GM21529 (cell line): ENCODE results near the gene KLLN.
"Not testable (repeated sequence)": the region's sequence is repeated elsewhere in the genome, so short reads cannot be mapped to it uniquely, and the experiment has no call there.

Experiments
- ATAC-seq: cut with Tn5 transposase; IDR thresholded peaks from one replicate; pipeline ENCODE4 v1.9.1; 2021; ENCODE audit not compliant: unreplicated experiment

KLLN gene, protein sequence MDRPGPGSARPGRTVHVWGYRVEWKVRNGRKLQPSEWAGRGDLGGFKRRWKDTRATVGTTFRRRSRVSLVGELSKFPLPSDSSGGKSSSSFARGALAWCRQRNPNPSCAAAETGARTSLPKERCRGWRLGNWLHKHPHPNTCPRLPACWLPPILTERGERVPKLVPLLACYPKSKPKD

GRCh38 chr10:87863053-87863943, at the start of gene KLLN, which contains the start of gene PTEN:
TSS of gene KLLN (minus strand) at chr10:87863533. CDS start at chr10:87862487, 1,046 bp downstream.
TSS of gene PTEN (plus strand) at chr10:87863625. CDS start at chr10:87864470, 845 bp downstream.
- peak; percentile 33 for ATAC-seq

- not testable (repeated sequence) for ATAC-seq
These were observed 40.1 kb upstream of the KLLN start for GRCh38 chr10:87903396-87903795.

GRCh38 chr10:87897957-87898356, 34.6 kb upstream of the KLLN start:
- not testable (repeated sequence) for ATAC-seq

GRCh38 chr10:87896216-87896615, 32.9 kb upstream of the KLLN start:
- no peak for ATAC-seq

GRCh38 chr10:87895430-87895829, 32.1 kb upstream of the KLLN start:
- no peak for ATAC-seq

DNA sequence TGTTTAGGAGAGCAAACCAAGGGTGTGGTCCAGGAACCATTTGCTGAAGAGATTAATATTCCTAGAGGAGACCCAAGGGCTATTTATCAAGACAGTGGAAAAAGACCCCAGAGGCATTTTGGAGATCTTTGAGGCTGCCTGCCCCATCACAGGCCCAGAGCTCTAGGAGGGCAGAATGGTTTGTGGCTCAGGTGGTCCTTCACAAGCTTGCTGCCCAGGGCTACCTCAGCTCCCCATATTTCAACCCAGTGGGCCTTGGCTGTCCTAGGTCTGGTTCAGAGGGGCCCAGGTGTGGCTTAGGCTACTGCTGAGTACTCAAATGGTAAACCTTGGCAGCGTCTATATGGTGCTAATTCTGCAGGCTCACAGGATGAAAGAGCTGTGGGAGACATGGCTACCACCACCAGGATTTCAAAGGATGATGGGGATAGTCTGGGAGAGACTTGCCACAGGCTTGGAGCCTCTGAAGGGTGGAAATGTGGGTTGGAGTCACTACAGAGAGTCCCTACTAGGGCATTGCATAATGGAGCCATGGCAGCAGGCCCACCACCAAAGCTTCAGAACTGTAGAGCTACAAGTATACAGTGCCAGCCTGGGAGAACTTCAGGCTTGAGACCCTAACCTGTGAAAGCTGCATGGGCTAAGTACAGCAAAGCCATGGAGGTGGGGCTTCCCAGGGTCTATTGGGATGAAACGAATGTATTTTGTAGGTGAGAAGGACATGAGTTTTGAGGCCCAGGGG, 24.4 kb upstream of the KLLN start:
- no peak for ATAC-seq

DNA sequence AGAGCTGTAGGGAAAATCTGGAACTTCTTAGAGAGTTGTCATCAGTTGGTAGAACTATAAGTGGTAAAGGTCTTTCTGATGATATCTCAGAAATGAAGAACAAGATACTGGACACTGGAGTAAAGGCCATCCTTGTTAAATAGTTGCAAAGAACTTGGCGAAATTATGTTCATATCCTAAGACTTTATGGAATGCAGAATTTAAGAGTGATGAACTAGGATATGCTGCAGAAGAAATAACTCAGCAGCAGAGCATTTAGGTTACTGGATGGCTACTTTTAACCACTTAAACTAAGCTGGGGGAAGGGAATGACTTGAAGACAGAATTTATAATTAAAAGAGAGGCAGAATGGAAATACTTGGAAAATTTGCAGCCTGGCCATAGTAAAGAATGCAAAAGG, 23.8 kb upstream of the KLLN start:
- ATAC-seq: no peak

DNA sequence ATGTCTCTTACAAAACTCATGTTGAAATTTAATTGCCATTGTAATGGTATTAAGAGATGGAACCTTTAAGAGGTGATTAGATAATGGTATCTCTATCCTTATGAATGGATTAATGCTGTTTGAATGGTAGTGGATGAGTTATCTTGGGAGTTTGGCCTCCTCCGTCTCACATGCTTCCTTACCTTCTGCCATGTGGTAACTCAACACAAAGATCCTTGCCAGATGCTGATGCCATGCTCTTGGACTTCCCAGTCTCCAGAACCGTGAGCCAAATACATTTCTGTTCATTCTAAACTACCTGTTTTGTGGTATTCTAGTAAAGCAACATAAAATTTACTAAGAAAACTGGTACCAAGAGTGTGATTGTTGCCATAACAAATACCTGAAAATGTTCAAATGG, 23.3 kb upstream of the KLLN start:
- no peak for ATAC-seq

GRCh38 chr10:87882555-87883294, 19.4 kb upstream of the KLLN start:
- no peak for ATAC-seq

- ATAC-seq: not testable (repeated sequence)
These were observed 18.2 kb upstream of the KLLN start for GRCh38 chr10:87881373-87882059.

DNA sequence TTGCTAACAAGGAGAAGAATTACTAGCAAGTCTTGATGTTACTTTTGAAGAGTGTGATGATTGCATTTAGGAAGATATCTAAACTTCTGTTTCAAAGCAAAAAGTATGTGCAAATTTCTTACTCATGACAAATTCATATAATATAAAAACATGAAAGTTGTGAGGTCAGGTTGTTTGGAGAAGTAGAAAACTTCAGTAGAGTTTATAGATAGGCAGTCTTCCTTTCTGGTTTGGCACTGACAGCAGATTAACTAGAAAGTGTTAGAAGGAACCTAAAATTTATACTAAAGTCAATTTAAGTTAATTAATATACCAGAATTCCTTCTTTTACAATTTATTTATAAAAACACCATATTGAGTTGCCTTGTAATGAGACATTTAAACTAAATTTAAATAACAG, 17.0 kb upstream of the KLLN start:
- no peak for ATAC-seq

GRCh38 chr10:87878664-87879459, 15.5 kb upstream of the KLLN start:
- ATAC-seq: no peak

DNA sequence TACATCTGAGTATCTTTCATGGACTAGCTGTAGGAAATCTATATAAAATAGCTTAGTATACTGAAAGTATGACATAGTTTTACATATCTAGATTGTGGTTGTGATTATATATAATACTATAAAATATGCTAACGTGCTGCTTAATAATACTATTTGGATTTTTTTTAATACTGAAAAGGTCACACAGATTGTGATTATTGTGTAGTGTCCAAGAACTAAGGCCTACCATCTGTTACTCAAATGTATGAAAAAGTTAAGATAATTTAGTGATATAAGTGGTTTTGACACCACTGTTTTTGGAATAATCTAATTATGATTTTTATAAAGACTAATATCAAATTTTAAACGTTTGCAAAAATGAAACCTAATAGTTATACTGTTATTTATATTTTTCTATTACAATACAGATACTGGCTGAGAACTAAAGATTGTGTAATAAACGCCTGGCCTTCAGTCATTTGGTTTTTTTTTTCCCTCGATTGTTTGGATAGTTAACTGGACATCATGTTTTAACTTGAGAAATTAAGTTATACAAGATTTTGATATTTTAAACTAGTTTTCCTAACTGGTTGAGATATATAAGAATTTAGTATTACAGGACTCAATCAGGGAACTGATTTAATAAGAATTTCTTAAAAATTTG, 12.7 kb upstream of the KLLN start:
- ATAC-seq: no peak

- ATAC-seq: no peak
These were observed 10.3 kb upstream of the KLLN start for GRCh38 chr10:87873656-87874055.

DNA sequence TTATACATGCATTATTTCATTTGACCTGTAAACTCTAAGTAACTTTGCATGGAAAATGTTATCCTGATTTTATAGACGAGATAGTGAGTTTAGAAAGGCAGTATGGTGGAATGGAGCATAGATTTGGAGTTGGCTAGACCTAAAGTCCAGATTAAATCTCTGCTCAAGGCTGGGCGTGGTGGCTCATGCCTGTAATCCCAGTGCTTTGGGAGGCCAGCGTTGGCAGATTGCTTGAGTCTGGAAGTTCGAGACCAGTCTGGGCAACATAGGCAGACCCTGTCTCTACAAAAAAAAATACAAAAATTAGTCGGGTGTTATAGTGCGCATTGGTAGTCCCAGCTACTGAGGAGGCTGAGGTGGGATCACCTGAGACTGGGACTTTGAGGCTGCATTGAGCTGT, 9.5 kb upstream of the KLLN start:
- no peak for ATAC-seq

GRCh38 chr10:87869773-87870551, 6.6 kb upstream of the KLLN start:
- ATAC-seq: no peak

DNA sequence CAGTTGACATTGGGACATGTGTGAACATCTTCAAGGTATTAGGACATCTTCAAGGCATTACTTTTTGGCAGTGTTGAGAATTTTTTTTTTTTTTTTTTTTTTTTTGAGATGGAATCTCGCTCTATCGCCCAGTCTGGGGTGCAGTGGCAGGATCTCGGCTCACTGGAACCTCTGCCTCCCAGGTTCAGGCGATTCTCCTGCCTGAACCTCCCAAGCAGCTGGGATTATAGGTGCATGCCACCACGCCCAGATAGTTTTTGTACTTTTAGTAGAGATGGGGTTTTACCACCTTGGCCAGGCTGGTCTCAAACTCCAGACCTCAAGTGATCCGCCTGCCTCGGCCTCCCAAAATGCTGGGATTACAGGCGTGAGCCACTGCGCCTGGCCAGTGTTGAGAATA, 5.8 kb upstream of the KLLN start:
- ATAC-seq: not testable (repeated sequence)

DNA sequence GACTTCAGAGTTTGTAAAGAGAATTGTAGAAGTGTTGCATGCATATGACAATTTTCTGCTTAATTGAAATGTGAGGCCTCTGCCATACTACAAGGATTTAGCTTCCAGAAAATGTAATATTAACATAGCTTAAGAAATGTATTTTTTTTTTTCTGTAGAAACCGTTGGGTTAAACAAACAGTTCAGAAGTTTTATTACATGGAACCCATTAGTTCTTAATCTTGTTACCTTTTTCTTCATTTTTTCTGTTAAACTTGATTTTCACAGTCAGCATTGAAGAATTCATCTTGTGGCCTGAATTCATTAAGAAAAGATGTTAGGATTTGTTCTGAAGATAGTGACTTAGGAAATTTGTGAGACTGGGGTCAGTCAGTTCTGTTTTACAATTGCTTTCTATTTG, 4.9 kb upstream of the KLLN start:
- no peak for ATAC-seq
